Mucosa of gallbladder (tissue), 1 donor: Measurements from ENCODE around the gene RAD51B. TPM values are rescaled to one million over a fixed set of nuclear protein-coding genes. Genes with fewer than 3 reads are reported as not detected.

Experiments
- DNase-seq: peaks from one replicate; pipeline ENCODE4 v3.0.0-alpha.2; 2020; ENCODE audit warnings: low spot score
- total RNA-seq: library from RNA; stranded (reverse); gene quantifications from one replicate; pipeline ENCODE4 v1.2.1, GENCODE V29; 2021
- donor health status: DM: no; HTN: no; CAD: no.

Gene RAD51B
- total RNA-seq, 1 donor from 2014 or later, result 18.5 TPM

- no peak for DNase-seq
These were observed 73.0 kb downstream of the RAD51B start for GRCh38 chr14:67892466-67893100.

- DNase-seq, result no peak
These were observed 80.7 kb downstream of the RAD51B start for GRCh38 chr14:67900231-67900630.

- no peak for DNase-seq
These were observed 88.6 kb downstream of the RAD51B start for GRCh38 chr14:67908052-67908754.

- no peak for DNase-seq
These were observed 92.0 kb downstream of the RAD51B start for GRCh38 chr14:67911562-67911961.

GRCh38 chr14:67916430-67916829, 96.9 kb downstream of the RAD51B start:
- DNase-seq, result no peak

- DNase-seq, result no peak
These were observed 97.4 kb downstream of the RAD51B start for GRCh38 chr14:67917006-67917405.

GRCh38 chr14:67918838-67919237, 99.3 kb downstream of the RAD51B start:
- DNase-seq, result no peak

- no peak for DNase-seq
These were observed 99.9 kb downstream of the RAD51B start for GRCh38 chr14:67919259-67920032.

GRCh38 chr14:67926821-67927220, 107.2 kb downstream of the RAD51B start:
- DNase-seq, result no peak

GRCh38 chr14:67927244-67927643, 107.7 kb downstream of the RAD51B start:
- DNase-seq, result no peak

- no peak for DNase-seq
These were observed 108.8 kb downstream of the RAD51B start for GRCh38 chr14:67928375-67928774.

GRCh38 chr14:67932708-67933246, 113.2 kb downstream of the RAD51B start:
- DNase-seq, result no peak

- no peak for DNase-seq
These were observed 113.7 kb downstream of the RAD51B start for GRCh38 chr14:67933266-67933665.

- peak; percentile 36 for DNase-seq
These were observed 114.5 kb downstream of the RAD51B start for GRCh38 chr14:67934087-67934486.

- no peak for DNase-seq
These were observed 115.3 kb downstream of the RAD51B start for GRCh38 chr14:67934862-67935261.

GRCh38 chr14:67935371-67935770, 115.8 kb downstream of the RAD51B start:
- no peak for DNase-seq

GRCh38 chr14:67938071-67938470, 118.5 kb downstream of the RAD51B start:
- no peak for DNase-seq

- no peak for DNase-seq
These were observed 121.2 kb downstream of the RAD51B start for GRCh38 chr14:67940486-67941455.

- no peak for DNase-seq
These were observed 122.0 kb downstream of the RAD51B start for GRCh38 chr14:67941456-67942018.

- DNase-seq, result no peak
These were observed 122.6 kb downstream of the RAD51B start for GRCh38 chr14:67942080-67942710.
